ENCODE measurements around the gene CPEB4. TPM values are rescaled to one million over a fixed set of nuclear protein-coding genes. Genes with fewer than 3 reads are reported as not detected.

The CPEB4 gene
- total and polyA plus RNA-seq, 2 of the 8 experiments (the other 6 are each of a cell fraction or from before 2014, with no cell fraction given), result 8.4 to 13.4 TPM

DNA sequence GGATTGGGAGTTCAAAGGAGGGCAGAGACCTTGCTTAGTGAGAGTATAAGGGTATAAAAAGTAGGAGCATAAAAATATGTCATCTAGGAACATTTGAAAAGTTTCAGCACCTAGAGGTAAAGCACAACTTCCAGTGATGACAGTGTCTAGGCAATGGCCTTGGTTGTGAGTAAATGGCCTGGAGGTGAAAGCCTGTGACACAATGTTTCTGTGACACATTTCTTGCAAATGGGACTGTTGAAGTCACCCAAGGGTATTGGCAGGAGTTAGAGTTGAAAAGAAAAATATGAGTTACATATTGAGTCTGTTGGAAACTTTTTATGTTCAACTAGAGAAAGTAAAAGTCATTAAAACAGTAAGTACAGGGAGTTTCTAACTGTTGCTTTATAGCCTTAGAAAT lies 115.6 kb downstream of the CPEB4 start:
- Histone ChIP-seq H3K4me3 (ENCODE audit: extremely low read depth in 1 of 4, insufficient read depth in 2 of 4, low read depth in 3 of 4, low read length in 4 of 4) (no peak overlapping the region), H3K9me3 (ENCODE audit: insufficient read depth in 2 of 2, low read depth in 1 of 2, low read length in 1 of 2) (no peaks in the 10 kb centered on the region; a peak in 1 of 4 replicates), H4K5ac (ENCODE audit: insufficient read length, low read depth, low read length) (no peak overlapping the region), H2AK5ac (ENCODE audit: low read depth, low read length) (no peak overlapping the region), H3K27ac (ENCODE audit: low read depth, low read length) (no peak overlapping the region), H3K4me2 (ENCODE audit: insufficient read depth in 1 of 2, low read depth in 2 of 2, low read length in 2 of 2) (no peak overlapping the region), H3K27me3 (replicated peaks in 1 of 4; ENCODE audit: control insufficient read depth in 3 of 4, extremely low read depth in 1 of 4, insufficient read depth in 3 of 4, low read length in 3 of 4) (no peaks in the 10 kb centered on the region), H3K9ac (replicated peaks in 1 of 4; ENCODE audit: extremely low read depth in 1 of 4, low read depth in 3 of 4, low read length in 3 of 4) (no peak overlapping the region), H2BK120ac (replicated peaks; ENCODE audit: low read depth, low read length) (no peak overlapping the region), H3K23ac (ENCODE audit: insufficient read length) (no peak overlapping the region), H3K4me1 (replicated peaks in 1 of 4; ENCODE audit: control insufficient read depth in 3 of 4, insufficient read depth in 4 of 4, low read length in 3 of 4) (no peaks in the 10 kb centered on the region), H3K4ac (replicated peaks; ENCODE audit: insufficient read length, low read depth, low read length) (no peak overlapping the region), H3K23me2 (ENCODE audit: low read depth, low read length) (no peaks in the 10 kb centered on the region), H4K8ac (ENCODE audit: extremely low read depth, insufficient read depth, low read length) (no peak overlapping the region), H4K20me1 (replicated peaks in 1 of 2; ENCODE audit: control insufficient read depth in 1 of 2, insufficient read depth in 2 of 2, low read length in 2 of 2) (no peaks in the 10 kb centered on the region), H3K79me1 (ENCODE audit: low read depth, low read length) (no peaks in the 10 kb centered on the region), H3K14ac (ENCODE audit: insufficient read length) (no peak overlapping the region), H3K79me2 (ENCODE audit: control insufficient read depth in 1 of 2, insufficient read depth in 2 of 2, low read length in 2 of 2) (no peaks in the 10 kb centered on the region), H2BK5ac (ENCODE audit: low read depth, low read length) (no peak overlapping the region), H3K56ac (replicated peaks; ENCODE audit: insufficient read length, low read depth, low read length) (no peak overlapping the region), H2BK15ac (ENCODE audit: low read length) (no peak overlapping the region), H3K18ac (ENCODE audit: extremely low read depth, low read length) (no peak overlapping the region), H2BK20ac (ENCODE audit: low read length) (no peak overlapping the region), H4K91ac (replicated peaks; ENCODE audit: insufficient read length, low read length) (no peak overlapping the region), H2BK12ac (ENCODE audit: low read depth, low read length) (no peak overlapping the region), H3K36me3 (ENCODE audit: control insufficient read depth in 2 of 4, insufficient read depth in 4 of 4, low read length in 3 of 4) (no peaks in the 10 kb centered on the region), H2AFZ (ENCODE audit: low read length) (no peak overlapping the region)
- FAIRE-seq, result peak; percentile 24
- CTCF ChIA-PET (ENCODE audit: partially characterized antibody), result no interaction called here
- POLR2A ChIA-PET (ENCODE audit: partially characterized antibody), result no interaction called here
- DNase-seq (ENCODE audit: low read depth in 1 of 2, low spot score in 2 of 2), result no peak
- no peak for TF ChIP-seq POLR2AphosphoS5 (IDR thresholded peaks at IDR 0.05; ENCODE audit: low read depth, low read length)
- TF ChIP-seq POLR2A (IDR thresholded peaks at IDR 0.05; ENCODE audit: control extremely low read depth in 1 of 2, low read depth in 2 of 2, low read length in 2 of 2), result no peak
- TF ChIP-seq, protein P1, sequence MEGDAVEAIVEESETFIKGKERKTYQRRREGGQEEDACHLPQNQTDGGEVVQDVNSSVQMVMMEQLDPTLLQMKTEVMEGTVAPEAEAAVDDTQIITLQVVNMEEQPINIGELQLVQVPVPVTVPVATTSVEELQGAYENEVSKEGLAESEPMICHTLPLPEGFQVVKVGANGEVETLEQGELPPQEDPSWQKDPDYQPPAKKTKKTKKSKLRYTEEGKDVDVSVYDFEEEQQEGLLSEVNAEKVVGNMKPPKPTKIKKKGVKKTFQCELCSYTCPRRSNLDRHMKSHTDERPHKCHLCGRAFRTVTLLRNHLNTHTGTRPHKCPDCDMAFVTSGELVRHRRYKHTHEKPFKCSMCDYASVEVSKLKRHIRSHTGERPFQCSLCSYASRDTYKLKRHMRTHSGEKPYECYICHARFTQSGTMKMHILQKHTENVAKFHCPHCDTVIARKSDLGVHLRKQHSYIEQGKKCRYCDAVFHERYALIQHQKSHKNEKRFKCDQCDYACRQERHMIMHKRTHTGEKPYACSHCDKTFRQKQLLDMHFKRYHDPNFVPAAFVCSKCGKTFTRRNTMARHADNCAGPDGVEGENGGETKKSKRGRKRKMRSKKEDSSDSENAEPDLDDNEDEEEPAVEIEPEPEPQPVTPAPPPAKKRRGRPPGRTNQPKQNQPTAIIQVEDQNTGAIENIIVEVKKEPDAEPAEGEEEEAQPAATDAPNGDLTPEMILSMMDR (IDR thresholded peaks at IDR 0.05; ENCODE audit: control extremely low read depth in 1 of 3, insufficient read depth in 1 of 3, low read depth in 1 of 3, low read length in 3 of 3), result no peak
- TF ChIP-seq ASH2L (IDR thresholded peaks at IDR 0.05; ENCODE audit: low read length), result no peak
- no peak for TF ChIP-seq CREB1 (IDR thresholded peaks at IDR 0.05)
- no peak for TF ChIP-seq POU5F1 (IDR thresholded peaks at IDR 0.05; ENCODE audit: low read depth, low read length)
- no peak for TF ChIP-seq TBP (IDR thresholded peaks at IDR 0.05; ENCODE audit: low read depth, low read length)
- no peak for TF ChIP-seq BCL11A (IDR thresholded peaks at IDR 0.05; ENCODE audit: low read depth in 2 of 2, low read length in 2 of 2)
- no peak for TF ChIP-seq TCF12 (IDR thresholded peaks at IDR 0.05; ENCODE audit: low read depth, low read length)
- TF ChIP-seq, protein P2, sequence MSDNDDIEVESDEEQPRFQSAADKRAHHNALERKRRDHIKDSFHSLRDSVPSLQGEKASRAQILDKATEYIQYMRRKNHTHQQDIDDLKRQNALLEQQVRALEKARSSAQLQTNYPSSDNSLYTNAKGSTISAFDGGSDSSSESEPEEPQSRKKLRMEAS (IDR thresholded peaks at IDR 0.05), result no peak
- TF ChIP-seq, protein P3, sequence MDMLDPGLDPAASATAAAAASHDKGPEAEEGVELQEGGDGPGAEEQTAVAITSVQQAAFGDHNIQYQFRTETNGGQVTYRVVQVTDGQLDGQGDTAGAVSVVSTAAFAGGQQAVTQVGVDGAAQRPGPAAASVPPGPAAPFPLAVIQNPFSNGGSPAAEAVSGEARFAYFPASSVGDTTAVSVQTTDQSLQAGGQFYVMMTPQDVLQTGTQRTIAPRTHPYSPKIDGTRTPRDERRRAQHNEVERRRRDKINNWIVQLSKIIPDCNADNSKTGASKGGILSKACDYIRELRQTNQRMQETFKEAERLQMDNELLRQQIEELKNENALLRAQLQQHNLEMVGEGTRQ (IDR thresholded peaks at IDR 0.05; ENCODE audit: low read length), result no peak
- TF ChIP-seq CTBP2 (IDR thresholded peaks at IDR 0.05; ENCODE audit: borderline replicate concordance, insufficient read depth, insufficient read length, low read length), result no peak
- TF ChIP-seq EZH2 (IDR thresholded peaks at IDR 0.05; ENCODE audit: low read depth, low read length, severe bottlenecking), result no peak

Data from H1 (cell line).